NCI-H1930 (cell line): ENCODE results near the gene COL18A1.

Experiments used
- DNase-seq, 2 experiments: peaks; one replicate each; lab custom pipeline; 2025; lab: John Stamatoyannopoulos, UW

COL18A1 gene

DNA sequence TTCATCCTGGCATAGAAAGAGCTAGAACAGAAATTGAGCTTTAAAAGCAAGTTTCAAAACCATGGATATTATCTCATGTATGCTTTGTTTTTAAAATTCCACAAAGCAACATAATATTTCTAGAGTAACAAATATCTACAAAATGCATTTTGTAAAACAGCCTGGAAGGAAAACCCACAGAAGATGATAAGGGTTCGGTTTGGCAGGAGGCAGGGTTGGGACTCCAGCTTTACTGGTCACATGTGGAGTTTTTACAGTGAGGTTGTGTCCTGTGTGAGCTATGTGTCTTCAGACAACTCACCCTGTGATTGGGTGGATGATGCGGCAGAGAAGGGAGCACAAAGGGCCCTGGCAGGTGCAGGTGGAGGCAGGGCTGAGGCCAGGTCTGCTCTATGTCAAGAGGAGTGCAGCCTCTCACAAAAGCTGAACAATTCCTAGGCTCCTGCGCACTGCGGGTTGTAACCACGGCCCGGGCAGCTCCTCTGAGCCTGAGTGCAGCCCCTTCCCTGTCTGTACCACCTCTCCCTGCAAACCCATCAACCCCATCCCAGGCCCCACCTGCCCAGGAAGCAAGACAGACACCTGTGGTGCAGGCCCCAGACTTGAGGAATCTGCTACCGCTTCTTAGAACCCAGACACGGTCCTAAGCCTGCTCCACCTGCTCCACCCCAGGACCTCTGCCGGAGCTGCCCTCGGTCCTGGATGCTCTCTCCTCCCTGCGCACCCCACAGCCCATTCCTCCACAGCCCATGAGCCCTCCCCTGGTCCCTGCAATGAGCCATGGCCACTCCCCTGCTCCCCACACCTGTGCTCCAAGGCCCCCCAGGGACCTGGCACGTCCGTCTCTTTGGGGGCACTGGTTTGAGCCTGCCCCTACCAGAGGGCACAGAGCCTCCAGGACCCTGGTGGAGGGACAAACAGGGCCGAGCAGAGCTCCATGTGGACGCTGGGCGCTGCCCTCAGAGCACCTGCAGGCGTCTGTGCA is 2.8 kb upstream of the COL18A1 start:
- DNase-seq: no peak

DNA sequence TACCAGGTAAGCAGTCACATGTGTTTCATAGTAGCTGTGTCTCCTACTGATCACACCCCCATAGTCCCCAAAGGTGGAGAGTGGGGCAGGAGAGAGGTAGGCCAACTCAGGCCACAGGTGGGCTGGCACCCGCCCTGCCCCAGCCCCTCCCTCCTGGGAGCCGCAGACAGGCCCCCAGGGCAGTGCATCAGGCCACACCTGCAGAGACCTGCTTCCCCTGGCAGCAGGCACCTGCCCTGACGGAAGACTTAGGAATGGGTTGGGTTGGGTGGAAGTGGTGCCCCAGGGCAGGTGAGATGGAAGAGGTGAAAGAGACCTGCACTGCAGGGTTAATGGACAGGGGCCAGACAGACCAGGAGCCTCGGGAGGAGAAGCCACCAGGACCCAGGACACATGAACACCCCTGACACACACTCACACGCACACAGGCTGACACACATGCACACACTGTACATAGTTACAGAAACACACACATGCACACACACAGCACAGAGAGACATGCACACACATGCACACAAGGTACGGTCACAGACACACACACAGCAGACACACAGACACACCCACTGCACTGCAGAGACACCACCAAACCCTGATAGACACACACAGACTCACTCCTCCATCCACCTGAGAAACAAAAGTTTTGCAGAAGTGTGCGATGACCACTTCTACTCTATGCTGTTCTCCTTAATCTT is 1.7 kb upstream of the COL18A1 start:
- no peak for DNase-seq

DNA sequence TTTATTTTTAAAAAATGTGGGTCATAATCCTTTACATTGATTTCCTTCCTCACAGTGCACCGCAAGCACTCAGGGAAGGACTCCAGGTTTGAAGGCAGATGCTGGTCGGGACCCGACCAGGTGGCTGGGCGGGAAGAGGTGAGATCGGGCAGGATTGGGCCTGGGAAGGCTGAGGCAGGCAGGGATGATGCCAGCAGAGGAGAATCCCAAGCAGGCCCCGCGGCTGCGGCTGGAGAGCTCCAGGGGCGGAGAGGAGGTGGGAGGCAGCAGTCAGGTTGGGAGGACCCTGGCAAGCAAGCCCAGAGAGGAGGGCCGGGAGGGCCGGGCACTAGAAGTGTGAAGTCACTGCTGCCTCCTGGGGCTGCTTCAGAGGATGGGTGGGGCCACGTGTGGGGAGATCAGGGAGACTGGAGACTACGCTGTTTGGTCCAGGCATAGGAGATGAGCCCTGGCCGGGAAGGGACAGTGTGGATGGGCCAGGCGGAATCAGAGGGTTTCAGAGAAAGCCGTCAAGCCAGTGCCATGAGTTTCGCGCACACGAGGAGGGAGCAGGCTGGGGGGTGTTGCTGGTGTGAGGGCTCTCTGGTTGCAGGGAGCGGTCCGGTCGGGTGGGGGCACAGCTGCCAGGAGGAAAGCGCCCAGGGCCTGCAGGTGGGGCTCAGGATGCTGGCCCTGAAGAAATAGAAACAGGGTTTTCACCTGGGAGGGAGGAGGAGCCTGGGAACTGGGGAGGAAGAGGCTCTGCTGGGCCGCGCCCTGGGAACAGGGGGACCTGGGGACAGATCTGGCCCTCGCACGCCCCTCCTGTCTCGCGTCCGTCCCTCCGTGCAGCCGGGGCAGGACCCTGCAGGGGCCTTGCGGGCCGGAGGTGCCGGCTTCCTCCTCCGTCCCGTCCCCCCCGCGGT is 888 bp upstream of the COL18A1 start:
- no peak for DNase-seq

DNA sequence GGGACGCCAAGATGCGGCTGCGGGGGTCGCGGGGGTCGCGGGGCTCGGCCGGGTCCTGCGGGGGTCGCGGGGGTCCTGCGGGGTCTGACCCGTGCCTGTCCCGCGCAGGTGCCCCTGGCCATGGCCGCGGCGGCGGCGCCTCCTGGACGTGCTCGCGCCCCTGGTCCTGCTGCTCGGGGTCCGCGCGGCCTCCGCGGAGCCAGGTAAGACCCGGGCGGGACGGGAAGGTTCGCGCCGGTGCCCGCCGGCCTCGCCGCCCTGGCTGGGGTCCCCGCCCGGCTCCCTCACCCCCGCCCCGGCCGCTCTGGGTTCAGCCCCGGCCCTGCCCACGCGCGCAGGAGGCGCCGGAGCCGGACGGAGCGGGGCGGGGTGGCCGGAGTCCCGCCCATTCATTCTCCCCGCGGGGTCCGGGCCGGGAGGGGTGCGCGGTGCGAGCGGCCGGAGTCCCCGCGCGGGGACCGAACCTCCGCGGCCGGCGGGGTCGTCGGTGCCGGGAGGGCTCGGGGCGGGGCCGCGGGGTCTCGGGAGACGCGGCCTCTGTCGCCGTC is 380 bp downstream of the COL18A1 start:
- no peak for DNase-seq

DNA sequence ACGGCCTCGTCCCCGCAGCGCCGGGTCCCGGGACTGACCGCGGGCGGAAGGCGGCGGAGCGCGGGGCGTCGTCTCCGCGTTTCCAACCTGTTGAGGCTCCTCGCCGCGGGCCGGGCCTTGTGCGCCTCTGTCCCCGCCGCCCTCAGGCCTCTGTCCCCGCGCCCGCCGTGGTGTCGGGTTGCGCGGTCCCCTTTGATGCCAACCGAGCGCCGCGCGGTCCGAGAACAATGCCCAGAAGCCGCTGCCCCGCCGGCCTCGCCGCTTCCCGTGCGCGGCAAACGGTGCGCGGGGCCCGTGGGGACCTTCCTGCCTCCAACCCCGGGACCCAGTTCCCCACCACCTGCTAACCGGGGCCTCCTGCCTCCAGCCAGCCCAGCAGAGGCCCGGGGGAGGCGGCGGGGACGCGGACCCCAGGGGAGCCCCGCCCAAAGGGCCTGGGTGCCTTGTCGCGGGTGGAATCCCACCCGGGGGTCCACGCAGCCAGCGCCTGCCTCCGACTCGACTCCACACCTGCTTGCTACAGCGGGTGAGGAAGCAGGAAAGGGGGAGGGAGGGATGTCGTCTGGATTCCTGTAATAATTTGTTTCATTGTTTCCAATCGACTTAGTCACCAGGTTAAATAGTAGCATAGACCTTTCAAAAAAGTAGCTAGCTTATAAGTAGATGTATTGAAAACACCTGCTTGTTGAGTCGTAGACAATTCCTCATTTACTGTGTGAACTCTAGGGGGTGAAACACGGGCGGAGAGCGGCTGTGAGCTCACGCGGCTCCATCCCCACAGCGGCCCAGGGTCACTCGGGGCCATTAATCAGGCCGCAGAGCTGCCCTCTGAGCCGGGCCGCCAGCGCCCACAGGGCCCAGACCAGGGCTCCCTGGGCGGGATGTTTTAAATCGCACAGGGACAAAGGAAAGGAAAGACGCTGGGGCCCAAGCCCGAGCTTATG is 1.1 kb downstream of the COL18A1 start:
- DNase-seq: no peak

DNA sequence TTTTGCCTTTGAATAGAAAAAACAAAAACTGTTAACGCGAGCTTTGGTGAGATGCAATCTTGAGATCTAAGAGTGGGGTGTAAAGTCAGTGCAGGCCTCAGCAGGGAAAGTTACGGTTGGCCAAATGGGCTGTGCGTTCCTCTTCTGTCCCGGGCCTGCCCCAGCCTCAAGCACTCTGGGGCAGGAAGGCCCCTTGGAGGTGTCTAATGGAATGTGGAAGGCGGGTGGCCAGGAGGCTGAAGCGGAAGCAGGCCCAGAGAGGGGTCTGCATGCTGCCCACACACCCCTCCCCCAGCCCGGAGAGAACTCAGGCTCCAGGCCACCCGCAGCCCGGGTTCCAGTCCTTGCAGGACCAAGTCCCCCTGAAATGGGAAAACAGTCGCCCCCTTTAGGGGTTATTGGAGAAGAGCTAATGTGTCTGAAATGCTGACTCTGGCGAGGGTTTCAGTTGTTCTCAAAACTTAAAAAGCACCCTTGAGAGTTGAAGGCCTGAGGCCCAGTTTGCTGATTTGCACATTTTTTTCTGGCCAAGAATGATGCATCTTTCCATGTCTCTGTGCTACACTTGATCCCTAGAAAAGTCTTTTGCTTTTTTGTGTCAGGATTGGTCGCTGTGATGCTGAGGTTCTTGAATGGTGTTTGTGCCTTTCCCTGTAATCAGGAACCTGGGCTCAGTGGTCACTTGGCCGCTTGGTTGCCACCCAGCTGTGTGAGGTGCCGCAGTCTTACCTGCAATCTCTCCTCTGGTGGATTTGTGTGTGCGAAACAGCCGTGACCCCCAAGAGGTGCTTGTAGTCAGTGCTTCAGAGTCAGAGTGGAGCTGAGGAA is 2.0 kb downstream of the COL18A1 start:
- DNase-seq: no peak

DNA sequence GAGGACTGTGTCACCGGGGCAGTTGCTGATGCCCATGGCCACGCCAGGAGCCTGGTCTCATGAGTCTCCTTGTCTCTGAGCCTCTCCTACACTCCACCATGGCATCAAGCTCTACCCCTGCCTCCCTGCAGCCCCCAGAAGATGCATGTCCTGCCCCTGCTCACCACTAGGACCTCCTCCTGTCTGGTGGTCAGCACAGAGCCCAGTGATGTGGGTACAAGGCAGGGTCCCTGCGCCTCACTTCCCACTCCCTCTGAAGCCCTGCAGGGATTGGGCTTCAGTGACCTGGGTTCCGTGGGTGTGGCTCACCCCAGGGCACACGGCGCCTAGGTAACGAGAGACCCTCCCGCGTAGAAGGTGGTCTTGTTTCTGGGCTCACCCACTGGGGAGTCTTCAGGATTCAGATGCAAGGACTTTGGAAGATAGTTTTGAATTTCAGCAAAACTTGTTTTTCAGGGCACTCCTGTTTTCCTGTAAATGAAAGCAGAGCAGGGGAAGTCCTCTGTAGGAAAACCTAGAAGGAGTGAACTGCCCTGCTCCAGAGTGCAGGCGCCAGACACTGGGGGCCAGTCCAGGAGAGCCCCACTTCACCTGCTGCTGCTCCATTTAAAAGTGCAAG is 2.8 kb downstream of the COL18A1 start:
- DNase-seq: no peak

DNA sequence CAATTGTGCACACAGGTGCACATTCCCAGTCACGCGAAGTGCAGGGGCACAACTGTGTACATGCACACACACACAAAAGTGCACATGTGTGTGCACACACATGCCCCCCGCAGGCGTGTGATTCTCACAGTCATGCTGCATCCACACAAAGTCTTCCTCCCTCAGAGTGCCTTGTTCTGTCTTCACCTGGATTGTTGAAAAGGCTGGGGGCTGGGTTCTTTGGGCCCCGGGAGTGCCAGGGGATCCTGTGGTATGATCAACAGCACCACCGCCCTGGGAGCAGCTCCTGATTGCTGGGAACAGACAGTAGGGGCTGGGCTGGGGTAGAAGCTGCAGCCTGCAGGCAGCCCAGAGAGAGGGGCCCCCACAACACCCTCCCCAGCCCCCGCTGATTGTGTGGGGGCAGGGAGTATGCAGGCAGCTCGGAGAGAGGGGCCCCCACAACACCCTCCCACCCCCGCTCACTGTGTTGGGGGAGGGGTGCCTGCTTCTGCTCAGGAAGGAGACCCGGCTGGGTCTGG is 3.4 kb downstream of the COL18A1 start:
- no peak for DNase-seq

DNA sequence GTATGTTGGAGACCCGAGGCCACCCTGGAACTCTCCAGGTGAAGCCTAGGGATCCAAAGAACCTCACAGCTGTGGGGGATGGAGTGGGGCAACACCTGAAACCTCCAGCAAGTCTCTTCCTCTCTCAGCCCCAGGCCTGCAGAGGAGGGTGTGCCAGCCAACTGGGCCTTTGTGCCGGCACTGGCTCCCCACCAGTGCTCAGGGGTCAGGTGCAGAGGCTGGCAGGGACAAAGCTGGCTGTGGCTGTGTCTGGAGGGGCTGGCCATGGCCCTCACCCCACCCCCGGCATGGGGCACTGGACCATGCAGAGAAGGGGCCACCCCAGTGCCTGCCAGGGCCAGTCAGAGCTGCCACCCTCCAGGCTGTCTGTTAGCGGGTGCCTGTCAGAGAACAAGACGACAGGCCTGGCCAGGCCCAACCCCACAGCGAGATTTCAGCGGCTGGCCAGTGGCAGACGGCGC is 3.9 kb downstream of the COL18A1 start:
- DNase-seq: no peak

DNA sequence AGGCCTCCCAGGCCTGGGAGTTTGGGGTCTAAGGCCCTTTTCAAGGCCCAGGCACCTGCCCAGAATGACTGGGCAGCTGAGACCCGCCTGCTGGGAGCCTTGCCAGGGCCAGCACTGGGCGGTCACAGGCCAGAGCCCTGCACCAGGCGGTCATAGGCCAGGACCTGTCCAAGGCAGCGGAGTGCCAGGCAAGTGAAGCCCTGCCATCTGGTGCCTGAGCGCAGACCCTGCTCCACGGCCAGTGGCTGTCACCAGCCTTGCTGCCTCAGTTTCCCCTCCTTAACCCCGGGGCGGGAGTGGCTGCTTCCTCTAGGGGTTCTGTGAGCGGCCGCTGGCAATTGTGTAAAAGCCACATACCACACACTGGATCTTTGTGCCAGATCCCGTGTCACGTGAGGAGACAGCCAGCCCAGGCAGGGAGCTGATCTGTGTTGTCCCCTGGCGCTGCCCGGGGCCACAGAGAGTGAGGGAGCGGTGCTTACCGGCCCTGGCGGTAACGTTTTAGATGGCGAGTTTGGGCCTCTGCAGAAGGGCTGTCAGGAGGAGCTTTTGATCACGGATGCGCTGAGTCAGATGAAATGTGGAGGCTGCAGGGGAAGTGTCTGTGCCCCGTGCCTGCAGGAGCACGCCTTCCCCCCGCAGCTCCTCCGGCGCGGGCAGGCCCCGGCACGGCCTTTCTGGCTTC is 4.6 kb downstream of the COL18A1 start:
- DNase-seq: no peak

DNA sequence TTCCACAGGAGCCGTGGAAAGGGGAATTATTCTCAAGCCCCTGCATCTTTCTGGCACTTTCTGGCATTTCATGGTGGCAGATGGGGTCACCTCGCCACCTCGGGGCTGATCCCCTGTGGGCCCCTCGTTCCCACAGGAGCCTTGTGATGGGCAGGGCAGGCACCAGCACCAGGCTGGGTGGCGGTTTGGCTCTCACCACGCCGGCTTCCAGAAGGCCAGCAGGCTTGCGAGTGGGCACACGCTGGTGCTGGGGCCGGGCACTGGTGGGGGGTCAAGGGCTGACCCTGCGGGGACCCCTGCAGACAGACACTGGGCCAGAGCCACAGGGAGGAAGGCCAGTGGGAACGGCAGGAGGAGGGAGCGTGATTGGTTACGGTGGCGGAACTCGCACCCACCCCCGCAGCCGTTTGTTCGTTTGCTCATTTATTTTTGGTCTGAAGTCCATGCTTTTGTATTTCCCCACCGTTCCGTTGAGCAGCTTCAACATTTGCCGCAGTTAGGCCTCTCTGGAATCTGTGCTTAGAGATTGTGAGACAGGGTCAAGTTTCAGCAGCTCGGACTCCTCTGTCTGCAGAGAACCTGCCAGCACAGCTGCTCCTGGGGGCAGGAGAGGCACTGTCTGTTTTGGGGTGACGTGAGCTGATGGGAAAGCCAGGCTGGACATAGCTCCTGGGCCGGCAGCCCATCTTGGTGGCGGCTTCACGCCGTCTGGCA is 5.3 kb downstream of the COL18A1 start:
- DNase-seq: no peak

DNA sequence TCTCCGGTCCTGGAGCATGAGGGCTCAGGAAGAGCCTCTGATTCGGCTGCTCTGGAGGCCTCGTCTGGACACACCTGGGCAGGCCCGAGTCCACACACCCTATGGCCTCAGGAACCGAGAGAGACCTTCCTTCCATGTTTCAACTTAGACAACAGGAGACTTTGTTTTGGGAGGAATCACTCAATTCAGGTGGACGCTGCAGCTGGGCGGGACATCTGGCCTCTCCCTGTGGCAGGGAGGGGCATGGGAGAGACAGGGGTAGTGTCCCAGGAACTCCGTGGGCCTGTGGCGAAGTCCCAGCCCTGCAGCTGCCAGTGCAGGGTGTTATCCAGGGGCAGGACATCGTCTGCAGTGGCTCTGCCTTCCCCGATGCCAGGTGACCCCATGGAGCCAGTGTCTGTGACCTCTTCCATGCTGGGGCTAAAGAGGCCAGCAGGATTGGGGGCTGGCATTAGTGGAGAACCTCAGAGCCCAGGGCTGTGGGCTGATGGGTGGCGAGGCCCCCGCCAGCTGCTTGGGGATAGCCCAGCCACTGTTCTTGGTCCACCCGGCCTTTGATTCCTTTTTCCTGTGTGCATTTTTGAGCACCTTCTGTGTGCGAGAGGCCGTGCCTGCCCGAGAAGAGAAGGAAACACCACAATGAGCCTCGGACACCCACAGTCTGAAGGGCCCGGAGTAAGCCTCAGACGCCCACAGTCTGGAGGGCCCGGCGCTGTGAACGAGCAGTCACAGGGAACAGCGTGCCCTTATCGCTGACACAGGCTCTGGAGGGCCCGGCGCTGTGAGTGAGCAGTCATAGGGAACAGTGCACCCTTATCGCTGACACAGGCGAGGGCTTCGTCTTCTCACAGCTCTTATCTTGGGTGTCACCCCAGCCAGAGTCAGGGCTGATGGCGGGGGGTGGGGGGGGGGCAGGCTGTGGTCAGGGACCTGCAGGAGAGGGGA is 6.2 kb downstream of the COL18A1 start:
- no peak for DNase-seq

DNA sequence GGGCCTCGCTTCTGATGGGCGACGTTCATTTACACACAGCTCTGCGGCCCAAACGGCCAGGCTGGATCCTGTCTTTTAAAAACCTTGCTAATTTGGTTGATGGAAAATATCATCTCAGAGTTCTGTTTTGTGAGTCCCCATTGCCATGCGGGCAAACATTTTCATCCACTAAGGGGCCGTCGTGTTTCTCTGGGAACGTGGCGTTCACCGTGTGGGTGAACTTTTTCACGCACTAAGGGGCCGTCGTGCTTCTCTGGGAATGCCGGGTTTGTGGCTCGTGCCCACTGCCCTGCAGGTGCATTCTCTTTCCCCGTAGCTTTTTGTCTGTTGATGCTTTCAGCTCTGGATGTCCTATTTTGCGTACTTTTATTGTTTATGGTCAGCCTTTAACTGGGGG is 6.8 kb downstream of the COL18A1 start:
- DNase-seq: no peak

DNA sequence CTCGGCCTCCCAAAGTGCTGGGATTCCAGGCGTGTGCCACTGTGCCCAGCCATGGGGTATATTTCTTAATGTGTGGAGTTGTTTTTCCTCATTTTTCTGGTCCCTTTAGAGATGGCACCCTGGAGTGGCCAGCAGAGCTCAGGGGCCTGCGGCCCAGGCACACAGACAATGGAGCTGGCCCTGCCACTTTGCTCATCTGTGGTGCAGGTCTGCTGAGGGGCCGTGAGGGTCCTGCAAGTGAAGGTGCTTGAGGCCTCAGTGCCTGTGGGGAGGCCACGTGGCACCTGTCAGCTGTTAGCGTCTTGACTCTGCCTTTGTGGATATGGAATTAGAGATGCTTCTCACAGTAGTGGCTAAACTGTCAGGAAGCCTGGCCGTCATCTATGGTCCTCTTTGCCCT is 7.5 kb downstream of the COL18A1 start:
- no peak for DNase-seq

DNA sequence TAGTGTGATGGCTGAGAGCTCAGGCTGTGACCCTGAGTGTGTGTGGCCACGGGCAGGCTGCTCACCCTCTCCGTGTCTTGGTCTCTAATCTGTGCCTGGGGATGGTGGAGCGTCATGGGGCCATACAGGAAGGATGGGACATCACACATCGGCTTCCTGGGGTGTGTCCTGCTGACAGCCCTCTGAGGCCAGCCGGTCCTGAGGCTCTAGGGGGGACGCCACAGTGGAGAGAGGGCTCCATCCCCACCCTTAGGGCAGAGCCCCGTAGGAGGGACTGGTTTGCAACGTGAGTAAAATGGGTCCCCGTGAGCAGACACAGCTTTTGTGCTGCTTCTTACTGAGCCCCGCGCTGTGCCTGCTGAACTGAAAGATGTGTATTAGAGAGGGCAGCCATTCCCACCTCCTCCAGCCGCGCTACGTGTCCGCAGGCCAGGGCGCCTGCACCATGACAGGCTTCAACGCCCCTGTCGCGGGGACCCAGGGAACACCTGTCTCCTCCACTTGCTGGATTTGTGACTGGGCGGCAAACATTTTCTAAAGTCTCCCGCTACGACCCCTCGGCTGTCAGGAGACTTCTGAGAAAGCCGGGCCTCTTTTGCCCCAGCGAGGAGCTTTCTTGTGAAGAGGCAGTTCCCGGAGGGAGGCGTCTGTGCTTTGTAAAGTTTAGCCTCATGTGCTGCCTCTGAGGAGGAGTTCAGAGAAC is 8.1 kb downstream of the COL18A1 start:
- DNase-seq: no peak

DNA sequence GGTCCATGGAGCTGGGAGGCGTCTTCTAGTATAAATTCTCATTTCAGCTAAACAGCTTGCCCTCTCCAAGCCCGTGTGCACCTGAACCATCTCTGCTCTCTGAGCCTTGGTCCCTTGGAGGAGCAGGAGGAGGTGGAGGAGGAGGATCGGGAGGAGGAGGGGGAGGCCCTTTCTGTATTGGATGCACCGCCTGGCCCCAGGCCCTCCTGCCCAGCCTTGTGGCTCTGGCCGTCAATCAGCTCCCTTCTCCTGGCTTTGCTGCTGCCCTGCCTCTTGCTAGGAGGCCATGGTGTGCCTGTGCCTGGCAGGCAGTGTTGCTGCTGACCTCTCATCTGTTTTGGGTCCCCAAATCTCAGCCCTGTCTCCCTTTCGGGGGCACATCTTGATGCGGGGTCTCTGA is 9.0 kb downstream of the COL18A1 start:
- no peak for DNase-seq
